ENCODE results near the gene NKTR.

GRCh38 chr3:42653560-42654330 lies 53.3 kb downstream of the NKTR start, which contains the start of gene ZBTB47:
- TF ChIP-seq, protein P1, sequence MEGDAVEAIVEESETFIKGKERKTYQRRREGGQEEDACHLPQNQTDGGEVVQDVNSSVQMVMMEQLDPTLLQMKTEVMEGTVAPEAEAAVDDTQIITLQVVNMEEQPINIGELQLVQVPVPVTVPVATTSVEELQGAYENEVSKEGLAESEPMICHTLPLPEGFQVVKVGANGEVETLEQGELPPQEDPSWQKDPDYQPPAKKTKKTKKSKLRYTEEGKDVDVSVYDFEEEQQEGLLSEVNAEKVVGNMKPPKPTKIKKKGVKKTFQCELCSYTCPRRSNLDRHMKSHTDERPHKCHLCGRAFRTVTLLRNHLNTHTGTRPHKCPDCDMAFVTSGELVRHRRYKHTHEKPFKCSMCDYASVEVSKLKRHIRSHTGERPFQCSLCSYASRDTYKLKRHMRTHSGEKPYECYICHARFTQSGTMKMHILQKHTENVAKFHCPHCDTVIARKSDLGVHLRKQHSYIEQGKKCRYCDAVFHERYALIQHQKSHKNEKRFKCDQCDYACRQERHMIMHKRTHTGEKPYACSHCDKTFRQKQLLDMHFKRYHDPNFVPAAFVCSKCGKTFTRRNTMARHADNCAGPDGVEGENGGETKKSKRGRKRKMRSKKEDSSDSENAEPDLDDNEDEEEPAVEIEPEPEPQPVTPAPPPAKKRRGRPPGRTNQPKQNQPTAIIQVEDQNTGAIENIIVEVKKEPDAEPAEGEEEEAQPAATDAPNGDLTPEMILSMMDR (conservative IDR thresholded peaks at IDR 0.05 in 1 of 2, IDR thresholded peaks at IDR 0.05 in 1 of 2; ENCODE audit: extremely low read depth in 1 of 2, insufficient read depth in 1 of 2, low read depth in 1 of 2, low read length in 2 of 2): no peak
- TF ChIP-seq EZH2 (IDR thresholded peaks at IDR 0.05; ENCODE audit: borderline replicate concordance, low read length): no peak

Data from mammary epithelial cell (primary cell).